NCI-H1092 (cell line): Measurements from ENCODE around the gene NR2F2.

Source experiments
- DNase-seq: peaks from one replicate; lab custom pipeline; 2025; lab: John Stamatoyannopoulos, UW

Gene NR2F2

DNA sequence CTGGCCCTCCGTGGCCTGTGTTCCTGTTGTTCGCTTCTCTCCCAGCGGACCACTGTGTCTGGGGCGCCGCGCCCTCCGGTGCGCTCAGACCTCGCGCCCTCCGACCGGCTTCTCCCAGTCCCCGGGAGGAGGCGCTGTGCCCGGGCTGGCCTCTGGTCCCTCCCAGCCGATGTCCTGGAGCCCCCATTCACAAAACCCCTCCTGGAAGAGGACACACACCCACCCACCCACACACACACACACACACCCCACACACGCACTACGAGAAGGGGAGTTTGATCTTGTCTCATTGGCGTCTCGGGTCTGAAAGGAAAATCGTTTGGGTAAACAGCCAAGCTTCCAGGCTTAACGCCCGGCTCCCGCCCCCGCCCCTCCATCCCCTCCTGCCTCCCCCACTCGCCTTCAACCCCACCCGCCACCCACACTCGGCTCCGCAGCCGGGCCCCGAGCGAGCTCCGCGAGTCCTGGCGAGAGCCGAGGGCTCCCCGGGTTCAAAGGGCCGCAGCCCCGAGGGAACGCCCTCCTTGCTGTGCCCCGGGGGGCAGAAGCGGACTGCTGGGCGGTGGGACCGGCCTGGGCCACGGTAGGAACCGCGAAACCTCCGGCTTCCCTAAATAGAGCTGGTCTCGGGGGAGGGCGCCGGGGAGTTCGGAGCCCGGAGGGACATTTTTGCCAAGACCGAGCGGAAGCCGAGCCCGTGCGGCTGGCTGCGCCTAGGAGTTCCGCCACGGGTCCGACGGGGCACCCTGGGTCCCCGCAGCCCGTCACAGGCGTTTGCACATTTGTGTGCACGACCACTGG is 23.6 kb downstream of the NR2F2 start:
- no peak for DNase-seq

DNA sequence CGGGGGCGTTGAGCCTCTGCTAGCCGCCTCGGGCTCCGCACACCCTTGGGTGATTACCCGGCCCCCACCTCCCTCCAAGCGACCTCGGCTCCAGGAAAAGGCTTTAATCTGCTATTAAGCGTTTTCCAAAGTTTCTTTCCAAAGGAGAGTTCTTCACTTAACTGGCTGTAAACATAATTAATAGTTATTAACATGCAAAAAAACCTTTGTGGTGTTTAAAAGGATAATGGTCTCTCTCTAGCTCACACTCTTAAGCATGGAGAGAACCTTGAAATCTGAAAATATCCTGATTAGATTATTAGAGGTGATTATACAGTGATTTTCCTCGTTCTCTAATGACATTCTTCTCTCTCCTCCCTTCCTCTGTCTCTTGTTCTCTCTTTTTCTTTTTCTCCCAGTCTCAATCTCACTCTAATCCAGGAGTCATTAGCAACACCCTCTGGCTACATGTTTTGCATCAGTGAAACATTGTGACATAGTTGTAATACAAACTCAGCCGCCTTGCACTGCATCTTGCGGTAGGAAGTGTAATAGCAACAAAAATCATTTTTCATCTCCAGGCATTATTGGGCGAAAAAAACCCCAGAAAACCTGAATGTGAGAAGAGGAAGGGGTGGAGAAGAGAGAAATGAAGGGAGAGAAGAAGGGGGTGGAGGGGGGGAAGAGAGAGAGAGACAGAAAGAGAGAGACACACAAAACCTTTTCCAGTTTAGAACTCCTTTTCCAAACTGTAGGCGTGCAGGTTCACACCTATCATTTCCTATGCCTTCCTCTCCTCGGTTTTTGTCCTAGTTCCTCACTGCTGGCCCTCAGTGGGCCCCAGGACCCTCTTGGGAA is 24.4 kb downstream of the NR2F2 start:
- no peak for DNase-seq

DNA sequence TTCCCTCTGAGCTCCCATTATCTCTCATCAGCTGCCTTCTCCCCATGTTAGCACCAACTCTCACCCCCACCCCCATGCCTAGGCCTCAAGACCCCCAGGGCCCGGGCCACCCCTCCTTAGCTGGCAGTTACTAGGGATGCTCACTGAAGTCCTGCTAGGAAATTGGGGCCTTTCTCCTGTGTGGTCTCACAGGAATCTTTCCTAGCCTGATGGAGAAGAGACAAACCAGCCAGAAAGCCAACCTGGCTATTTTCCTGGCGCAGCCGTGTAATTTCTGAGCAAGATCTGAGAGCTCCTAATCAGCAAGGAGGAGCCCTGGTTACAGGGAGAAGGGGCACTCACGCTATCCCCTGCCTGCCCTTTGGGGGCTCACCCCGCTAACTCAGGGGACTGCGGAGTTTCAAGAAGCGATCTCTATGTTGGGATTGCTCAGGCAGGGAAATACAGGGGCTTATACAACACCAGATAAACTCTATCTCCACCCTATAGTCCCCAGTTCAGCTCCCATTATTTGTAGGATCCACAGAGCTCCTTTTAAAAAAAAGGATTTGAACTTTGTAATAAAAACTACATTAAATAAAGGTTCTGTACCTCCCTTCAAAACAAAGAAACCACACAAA is 25.2 kb downstream of the NR2F2 start:
- DNase-seq: no peak

DNA sequence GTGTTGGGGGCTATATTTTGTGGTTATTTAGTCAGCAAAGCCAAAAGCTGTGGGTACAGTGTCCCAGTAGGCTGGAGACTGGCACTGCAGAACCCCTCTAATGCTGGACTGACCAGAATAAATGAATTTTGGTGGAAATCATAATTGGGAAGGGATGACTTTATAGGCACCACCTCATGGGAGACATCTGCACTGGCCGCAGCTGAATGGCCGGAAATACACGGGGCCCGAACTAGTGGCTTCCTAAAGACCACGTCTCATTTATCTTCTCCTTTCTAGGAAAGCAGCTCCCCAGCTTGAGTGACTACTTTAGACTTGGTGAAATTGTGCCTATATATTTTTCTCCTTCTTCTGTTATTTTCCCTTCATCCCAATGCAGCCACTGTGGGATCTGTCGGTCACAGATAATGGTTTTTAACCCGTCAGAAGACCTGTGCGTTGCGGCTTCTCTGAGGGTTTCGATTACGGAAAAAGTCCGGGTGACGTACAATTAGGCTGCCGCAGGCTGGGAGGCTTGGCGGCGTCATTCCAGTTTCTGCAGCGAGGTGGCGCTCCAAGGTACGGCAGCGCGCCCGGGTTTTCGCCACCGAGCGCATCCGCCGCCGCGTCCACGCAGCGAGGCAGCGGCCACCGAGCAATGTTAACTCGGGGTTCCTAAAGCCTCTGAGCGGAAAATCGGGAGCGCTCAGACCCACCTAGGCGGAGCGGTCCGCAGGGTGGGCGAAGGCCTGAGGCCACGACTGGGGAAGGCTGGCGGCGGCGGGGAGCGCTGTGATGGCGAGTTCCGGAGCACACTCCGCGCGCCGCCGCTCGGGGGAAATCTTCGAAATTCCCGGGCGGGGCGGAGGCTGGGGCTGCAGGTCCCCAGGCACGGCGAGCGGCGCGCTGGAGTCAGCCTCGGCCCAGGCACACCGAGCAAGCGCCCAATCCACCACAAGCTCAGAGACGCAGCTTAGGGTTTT is 26.3 kb downstream of the NR2F2 start:
- peak; percentile 44 for DNase-seq

DNA sequence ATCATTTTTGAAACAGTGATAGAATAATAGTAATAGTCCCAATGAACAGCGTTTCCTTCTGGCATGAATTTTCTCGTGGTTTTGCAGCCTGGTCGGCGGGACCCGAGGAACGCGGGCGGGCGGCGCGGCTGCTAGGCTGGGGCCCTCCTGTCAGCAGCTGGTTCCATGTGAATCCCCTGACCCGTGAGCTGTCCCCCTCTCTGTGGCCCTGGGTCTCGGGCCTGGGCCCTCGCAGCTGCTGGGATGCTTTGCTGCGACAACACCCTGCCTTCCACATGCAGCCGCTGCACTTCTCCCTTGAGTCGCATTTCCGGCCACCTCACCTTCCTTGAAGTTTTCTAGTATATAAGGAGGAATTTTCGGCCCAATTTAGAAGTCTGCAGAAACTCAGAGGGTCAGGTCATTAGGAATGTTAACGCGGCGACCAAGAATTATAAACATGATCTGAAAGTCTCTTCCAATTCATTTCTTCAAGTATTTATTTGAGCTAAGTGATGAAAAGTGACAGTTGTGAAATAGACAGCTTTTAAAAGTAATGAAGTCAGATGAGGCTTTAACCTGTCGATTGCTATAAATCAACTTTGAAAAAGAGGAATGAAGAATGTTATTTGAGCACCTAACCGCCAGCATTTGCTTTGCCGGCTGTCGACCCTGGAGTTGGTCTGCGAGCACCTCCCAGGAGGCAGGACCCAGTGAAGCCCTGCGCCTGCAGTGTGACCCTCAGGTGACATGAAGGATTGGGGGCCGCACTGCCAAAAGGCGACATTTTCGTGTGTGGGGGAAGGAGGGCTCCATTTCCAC is 27.7 kb downstream of the NR2F2 start:
- no peak for DNase-seq

DNA sequence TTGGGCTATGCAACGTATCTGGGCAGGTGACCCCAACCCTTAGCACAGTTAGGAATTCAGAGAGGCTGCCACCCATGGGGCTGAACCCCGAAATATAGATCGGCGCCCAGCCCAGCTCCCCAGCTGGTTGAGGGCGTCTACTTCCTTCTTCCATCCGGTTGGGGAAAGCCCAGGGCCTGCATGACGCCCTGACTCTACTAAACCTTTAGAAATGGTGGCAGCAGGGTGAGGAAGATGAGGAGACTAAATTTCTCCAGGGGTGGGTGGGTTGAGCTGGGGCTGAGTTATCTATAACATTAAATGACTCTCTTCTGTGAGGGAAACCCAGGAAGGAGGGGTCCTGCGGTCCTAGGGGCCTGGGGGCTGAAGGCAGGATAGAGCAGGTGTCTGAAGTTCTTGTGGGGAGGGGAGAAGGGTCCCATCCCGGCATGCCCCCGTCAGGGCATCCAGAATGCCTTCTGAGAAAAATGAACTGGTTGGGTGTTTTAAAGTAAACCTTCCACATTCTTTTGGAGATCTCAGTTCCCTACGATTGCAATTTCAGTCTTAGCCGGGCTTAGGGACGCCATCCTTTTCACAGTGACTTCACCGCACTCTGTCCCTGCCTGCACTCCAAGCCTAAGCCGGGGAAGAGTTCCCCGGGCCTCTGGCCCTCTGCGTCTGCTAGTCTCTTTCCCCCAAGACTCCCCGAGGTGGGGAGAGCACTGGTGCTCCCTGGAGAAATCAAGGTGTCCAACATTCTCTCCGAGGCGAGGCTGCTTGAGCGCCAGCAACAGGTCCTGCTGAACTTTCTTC is 28.5 kb downstream of the NR2F2 start:
- DNase-seq: no peak

DNA sequence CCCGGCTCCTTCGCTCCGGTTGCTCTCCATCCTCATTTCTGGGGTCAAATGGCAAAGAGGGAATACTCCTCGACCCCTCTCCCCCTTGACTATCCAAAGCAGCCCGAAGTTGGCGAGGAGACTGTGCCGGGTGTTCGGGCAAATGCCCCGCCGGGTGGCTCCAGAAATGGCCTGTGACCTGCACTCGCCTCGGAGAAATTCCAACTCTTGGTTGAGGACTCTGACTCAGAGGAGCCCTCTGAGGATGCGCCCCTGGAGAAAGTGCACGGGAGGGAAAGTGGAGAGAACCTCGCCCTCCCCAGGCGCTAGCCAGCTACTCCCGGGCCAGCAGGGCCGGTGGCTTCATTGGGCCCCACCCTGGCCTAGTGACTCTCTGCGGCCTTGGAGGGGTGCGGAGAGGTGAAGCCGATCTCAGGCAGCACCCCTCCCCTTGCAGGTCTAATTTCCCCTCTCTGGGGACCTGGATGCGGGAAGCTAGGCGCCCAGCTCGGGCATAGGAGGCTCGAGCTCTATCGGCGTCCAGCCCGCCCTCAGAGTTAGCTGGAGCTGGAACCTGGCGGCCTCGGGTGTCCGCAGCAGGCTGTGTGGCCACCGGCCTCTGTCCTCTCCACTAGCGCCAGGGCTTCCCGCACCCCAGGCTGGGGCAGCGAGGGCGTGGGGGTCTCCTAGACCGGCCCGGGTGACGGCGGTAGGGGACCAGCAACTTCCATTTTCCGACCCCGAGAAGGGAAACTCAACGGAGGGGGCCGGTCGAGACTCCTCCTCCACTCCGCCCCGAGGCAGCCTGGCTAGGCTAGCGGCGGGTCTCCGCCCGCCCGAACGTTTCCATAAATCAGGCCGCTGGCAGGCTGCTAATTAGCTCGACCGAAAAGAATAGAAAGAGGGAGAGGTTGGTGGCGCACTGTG is 29.4 kb downstream of the NR2F2 start:
- DNase-seq: no peak

DNA sequence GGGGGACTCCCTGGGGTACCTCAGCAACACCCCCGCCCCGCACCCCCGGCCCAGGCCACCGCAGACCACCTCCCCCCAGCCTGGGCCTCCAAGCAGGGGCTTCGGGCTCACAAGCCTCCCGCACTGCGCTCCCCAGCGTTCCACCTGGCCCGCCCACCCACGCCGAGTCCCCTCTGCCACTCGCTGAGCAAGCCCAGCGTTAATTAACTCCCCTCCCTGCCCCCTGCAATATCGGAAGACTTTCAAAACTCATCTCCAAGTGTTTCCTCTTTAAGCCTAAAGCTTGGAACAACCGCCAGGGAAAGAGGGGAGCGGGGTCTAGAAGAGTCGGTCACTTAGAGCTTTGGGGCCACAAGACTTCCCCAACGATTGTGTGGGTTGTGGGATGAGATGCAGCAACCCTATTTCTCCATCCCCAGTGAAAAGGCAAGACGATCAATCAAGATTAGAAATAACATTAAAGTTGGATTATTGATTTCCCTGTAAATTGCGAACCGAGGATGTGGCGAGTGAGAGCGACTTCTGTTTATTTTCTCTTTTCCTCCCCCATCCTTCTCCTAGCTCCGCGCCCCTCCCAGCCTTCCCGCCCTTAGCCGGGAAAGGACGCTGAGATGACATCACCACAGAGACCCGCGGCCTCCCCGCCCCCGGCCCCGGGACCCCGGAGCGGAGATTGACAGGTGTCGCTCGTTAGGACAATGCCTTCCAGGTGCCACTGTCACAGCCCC is 30.2 kb downstream of the NR2F2 start:
- no peak for DNase-seq

DNA sequence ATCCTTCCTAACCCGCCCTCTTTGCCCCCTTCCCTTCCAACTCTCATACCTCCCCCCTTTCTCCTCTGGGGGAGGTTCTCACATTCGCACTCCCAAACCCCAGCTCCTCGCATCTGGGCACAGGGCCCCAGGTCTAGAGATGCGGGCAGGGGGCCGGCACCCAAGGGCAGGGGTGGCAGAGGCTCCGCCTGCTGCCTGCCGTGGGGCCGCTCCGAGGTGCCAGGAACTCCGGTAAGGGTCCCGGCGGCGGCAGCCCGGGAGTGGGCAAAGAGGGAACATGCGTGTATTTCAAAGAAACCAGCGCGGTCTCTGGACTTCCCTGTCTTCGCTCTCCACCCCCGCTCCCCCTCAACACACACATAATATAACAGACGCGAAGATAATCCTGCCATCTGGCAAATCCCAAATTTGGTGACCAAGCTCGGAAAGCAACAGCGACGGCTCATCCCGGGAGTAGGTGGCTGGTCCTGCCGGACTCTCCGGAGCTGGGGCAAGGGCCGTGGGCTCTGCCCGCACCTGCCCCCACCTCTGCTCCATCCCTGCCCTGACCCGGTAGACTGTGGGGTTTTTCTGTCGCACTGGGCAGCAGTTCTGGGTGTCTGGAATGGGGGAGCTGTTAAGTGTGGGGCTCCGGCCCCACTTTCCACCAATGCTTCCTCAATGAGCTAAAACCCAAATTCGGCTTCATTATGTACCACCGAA is 31.0 kb downstream of the NR2F2 start:
- no peak for DNase-seq

DNA sequence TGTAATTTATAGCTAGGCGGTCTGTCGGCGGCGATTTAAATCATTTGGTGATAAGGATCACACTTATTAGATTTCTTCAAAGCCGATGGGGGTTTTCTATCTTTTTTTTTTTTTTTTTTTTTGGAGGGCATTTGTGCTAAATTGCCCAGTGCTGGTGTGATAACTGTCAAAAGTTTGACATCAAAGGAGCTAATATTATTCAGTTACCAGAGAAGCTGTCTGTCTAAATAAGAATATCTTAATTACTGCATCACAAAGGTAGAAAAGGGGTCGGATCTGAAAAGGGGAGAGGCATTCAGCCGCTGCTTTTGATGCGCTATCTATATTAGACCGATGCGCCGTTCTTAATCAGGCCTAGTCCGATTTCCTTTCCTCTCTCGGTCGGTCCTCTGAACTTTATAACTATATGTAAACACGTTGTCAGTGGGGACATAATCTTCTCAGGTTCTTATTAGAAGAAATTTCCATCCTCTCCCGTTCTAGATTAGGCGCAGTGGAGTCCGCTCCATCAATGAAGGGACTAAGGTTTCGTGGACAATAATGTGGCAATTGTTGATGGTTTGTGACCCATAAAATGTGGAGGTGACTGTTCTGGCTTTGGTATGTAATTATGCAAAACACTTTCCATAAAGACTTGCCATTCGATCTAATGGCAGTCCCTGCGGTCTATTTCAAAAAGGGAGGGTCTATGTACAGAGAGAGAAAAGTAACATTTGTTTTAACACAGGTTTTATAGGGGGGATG is 31.7 kb downstream of the NR2F2 start:
- DNase-seq: no peak

DNA sequence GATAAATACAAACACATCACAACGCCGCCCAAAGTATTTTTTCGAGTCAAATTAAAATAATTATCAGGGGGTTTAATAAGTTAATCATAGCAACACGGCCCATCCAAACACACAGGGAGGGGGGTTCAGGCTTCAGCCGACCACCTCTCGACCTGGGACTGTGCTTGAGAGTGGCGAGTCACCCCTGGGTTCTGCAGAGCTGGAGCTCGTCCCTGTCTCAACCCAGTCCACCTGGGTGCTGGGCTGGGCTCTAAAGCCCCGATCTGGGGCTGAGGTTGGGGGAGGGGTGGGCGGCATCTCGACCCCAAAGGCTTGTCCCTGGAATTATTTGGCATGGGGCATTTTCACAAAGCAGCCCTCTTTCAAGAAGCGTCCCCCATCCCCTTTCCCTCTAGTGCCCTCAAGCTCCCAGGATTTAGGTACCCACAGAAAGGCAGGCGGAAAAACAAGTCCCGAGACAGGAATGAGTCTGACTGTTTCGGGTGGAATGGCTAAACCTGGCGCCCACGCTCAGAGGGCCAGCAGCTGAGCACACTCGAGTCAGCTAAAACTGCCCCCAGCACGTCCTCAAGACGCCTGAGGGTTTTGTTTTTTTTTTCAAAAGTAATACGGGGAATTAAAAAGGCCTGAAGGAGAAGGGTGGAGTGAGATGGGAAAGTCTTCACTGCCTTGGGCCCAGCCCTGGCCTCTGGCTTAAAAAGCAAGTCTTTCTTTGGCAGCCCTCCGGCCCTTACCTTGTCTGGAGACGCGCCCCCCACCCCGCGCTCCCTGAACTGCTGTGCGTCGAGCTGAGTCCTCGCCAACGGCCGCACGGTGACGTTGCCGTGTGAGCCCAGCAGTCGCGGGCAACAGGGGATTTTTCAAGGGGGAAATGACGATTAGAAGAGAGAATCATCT is 32.5 kb downstream of the NR2F2 start:
- no peak for DNase-seq

DNA sequence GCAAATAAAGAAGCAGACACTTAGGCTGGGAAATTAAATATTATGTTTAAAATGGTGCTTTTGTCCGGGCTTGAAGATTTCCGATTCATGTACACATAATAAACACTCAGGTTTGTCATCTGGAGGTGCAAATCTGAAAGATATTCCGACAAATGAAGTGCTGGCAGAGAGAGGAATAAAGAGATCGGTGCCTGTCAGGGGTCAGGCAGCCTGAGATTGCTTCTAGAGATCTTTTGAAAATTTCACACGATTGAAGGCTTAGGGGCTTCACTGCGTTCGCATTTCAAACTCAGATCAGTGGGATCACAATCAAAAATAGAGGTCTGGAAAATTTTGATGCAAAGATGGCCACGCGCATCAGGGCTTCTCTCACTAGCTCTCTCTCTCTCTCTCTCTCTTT is 33.2 kb downstream of the NR2F2 start:
- no peak for DNase-seq

DNA sequence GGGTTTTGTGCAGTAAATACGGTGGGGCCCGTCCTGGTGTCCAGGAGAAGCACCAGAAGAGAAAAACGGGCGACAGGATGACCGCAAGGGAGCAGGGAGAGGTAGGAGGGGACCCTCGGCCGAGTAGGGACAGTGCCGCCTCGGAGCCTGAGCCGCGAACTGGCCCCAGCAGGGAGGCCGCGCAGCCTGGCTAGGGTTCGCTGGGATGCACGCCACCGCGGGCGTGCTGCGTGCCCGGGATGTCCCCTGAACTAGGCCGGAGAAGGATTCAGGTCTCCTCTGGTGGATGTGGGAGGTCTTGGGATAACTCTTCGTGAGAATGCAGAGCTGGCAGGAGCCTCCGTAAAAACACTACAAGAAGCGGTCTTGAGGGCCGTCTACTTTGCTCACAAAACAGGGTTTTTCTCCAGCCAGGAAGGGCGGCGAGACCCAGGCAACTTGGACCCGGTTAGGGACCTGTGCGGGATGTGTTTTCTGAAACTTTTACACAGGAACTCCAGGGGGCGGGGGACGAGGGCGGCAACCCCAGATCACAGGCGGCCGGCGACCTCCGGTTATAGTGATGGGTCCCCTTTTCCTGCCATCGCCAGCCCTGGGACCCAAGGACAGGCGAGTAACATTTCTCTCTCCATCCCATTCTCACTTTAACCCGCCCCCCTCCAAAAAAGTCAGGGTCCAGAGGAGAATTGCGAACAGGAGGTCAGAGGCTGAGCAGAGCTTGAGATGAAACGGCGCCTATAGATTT is 35.5 kb downstream of the NR2F2 start:
- no peak for DNase-seq

DNA sequence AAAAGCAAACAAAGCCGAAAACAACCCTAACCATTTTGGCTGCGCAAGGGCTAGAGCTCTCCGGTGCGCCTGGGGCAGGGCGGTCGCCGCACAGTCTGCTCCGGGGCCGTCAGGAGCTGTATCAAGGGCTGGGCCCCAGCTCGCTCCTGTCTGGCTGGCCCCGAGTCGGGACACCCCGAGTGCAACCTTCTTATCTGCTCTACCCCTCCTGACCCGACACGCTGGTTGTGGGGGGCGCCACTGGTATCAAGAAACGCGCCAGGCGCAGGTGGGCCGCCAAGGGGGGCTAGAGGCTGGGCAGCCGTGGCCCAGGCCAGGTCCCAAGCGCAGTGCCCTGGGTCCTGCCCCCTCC is 36.0 kb downstream of the NR2F2 start:
- DNase-seq: no peak
